GM18505 (cell line): ENCODE measurements around the gene KPNA4.
"Not testable (repeated sequence)": the region's sequence is repeated elsewhere in the genome, so short reads cannot be mapped to it uniquely, and the experiment has no call there.

ENCODE experiments used
- ATAC-seq: cut with Tn5 transposase; IDR thresholded peaks from one replicate; pipeline ENCODE4 v1.9.1; 2021; ENCODE audit not compliant: unreplicated experiment
- POLR2A ChIP-seq: IDR thresholded peaks from 4 replicates; pipeline ENCODE4 v1.6.1; 2011; ENCODE audit warnings: borderline replicate concordance; ENCODE audit not compliant: insufficient read depth, insufficient read length; ENCODE audit errors: extremely low read depth

Gene KPNA4

GRCh38 chr3:160583451-160583850 is 18.1 kb upstream of the KPNA4 start:
- no peak for ATAC-seq

DNA sequence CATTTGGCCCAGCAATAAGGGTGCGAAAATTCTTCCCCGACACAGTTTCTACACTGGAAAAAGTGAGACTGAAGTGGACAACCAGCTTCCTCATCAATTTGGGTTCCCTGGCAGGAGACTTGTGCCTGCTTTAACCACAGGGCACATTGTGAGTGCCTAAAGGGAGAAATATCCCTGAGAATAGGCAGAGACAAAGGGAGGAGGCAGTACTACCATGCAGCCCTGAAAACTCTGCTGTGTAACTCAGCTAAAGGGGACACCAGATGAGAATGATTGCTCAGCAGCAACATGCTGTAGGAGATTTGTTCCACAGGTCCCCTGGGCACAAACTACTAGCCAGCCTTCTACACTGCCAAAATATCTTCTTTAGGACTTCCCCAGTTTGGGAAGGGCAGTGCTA is 15.6 kb upstream of the KPNA4 start:
- TF ChIP-seq POLR2A = no peak
- no peak for ATAC-seq

More at GRCh38 chr3:160583451-160583850, 18.1 kb upstream of the KPNA4 start:
- no peak for TF ChIP-seq POLR2A

DNA sequence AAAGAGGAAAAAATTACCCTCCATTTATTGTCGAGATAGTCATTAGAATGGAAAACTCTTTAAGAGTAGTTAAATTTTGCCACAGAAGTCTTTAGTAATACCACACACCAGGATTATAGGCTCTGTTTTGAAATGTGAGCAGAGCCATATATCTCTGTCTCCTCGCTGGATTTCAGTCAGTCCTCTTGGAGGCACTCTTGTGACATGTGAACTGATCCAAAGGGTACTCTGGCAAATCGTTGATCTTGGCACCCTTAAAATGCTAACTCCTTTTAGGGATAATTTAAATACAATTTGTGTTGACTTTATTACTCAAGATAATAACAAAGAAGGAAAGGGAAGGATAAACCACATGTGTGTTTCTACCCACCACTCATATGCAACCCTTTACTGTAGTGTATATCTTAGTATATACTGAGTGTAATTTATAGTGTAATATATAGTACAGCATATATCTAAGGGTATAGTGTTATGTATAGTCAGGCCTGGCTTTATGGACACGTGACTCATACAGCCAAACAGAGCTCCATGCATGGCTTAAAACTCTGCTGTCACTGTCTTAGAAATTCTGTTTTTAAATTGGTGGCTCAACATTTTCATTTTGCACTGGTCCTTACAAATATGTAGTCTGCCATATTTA is 12.3 kb upstream of the KPNA4 start:
- no peak for ATAC-seq

DNA sequence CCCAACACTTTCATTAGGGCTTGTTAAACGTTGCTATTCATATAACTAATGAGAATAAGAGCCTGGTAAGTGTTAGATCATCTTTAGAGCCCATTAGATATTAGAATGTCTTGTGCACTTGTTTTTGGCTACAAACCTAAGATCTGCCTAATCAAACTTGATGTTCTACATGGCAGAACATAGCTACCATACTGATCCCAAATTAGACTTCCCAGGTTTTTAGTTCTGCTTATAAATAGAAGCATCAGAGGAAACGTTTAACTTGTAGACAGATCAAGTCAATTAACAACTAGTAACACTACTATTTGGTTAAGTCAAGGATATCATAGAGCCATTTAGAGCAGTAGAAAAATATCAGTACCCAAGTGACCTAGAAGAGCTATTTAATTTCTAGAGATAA is 11.7 kb upstream of the KPNA4 start:
- no peak for TF ChIP-seq POLR2A
- no peak for ATAC-seq

More for the DNA sequence above, 12.3 kb upstream of the KPNA4 start:
- TF ChIP-seq POLR2A = no peak

- TF ChIP-seq POLR2A = no peak
- ATAC-seq = no peak
These were observed 11.2 kb upstream of the KPNA4 start for GRCh38 chr3:160576621-160577020.

- TF ChIP-seq POLR2A = no peak
- no peak for ATAC-seq
These were observed 10.2 kb upstream of the KPNA4 start for GRCh38 chr3:160575589-160575988.

DNA sequence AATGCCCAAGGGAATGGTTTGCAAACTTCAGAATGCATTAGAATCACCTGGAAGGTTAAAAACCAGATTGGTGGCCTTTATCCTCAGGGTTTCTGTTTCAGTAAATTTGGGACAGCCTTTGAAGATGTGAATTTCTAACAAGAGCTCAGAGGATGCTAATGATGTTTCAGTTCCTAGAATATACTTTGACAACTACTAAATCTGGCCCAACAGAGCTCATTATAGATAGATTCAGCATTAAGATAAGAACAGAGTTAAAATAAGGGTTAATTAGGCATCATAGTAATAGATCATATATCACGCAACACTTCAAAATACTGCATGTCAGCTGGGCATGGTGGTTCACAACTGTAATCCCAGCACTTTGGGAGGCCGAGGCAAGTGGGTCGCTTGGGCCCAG is 9.3 kb upstream of the KPNA4 start:
- ATAC-seq = no peak
- TF ChIP-seq POLR2A = no peak

DNA sequence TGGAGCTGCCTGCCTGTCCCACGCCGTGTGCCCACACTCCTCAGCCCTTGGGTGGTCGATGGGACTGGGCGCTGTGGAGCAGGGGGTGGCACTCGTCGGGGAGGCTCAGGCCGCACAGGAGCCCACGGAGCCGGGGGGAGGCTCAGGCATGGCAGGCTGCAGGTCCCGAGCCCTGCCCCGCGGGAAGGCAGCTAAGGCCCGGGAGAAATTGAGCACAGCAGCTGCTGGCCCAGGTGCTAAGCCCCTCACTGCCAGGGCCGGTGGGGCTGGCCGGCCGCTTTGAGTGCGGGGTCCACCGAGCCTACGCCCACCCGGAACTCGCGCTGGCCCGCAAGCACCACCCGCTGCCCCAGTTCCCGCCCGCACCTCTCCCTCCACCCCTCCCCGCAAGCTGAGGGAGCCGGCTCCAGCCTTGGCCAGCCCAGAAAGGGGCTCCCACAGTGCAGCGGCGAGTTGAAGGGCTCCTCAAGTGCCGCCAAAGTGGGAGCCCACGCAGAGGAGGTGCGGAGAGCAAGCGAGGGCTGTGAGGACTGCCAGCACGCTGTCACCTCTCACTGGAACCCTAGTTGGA is 8.7 kb upstream of the KPNA4 start:
- ATAC-seq = not testable (repeated sequence)

DNA sequence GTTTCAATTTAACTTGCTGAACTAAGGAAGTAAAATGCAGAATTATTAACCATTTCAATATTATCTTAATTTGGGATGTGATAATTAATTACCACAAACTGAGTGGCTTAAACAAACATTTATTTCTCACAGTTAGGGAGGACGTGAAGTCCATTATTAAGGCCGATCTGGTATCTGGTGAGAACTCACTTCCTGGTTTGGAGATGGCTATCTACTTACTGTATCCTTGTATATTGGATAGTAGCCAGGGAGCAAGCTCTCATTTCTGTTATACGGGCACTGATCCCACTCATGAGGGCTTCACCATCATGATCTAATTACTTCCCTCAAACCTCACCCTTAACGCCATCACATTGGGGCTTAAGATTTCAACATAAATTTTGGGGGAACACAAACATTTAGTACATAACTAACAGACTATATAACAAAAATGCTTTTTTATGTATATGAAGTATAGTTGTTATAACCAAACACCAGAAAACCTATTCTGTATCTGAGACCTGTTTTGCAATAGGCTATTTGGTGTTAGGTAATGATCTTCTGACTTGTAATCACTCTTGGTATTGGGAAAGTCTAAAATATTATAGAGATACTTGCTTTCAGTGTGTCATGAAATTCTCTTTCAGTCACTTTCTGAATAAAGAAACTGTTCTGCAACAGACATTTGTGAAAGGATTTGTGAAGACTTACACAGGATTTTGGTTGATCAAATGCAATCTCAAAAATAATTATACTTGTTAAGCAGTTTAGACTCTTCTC is 4.7 kb upstream of the KPNA4 start:
- no peak for TF ChIP-seq POLR2A
- no peak for ATAC-seq

GRCh38 chr3:160568989-160569388 is 3.6 kb upstream of the KPNA4 start:
- TF ChIP-seq POLR2A = no peak
- ATAC-seq = no peak

DNA sequence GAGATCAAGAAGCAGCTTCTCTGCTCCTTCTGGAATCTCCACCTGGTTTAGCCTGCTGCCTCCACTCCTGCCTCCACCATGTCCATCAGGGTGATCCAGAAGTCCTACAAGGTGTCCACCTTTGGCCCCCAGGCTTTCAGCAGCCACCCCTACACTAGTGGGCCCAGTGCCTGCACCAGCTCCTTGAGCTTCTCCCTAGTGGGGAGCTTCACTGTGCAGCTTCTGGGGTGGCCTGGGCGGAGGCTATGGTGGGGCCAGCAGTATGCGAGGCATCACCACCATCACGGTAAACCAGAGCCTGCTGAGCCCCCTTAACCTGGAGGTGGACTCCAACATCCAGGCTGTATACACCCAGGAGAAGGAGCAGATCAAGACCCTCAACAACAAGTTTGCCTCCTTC is 2.4 kb upstream of the KPNA4 start:
- no peak for ATAC-seq
- no peak for TF ChIP-seq POLR2A

GRCh38 chr3:160566499-160566898 is 1.1 kb upstream of the KPNA4 start:
- no peak for ATAC-seq
- TF ChIP-seq POLR2A = no peak

GRCh38 chr3:160564949-160565441 is 376 bp downstream of the KPNA4 start:
- ATAC-seq = peak; percentile 50
- no peak for TF ChIP-seq POLR2A
